Skin epidermis (tissue), 12 donors: ENCODE results near the gene COL15A1.

Experiments
- H3K27ac ChIP-seq, 21 experiments: fragments of 200-600 bp; sonication (generic) in 11 of 21; one replicate each; pipeline ENCODE4 v1.5.0; 2020; ENCODE audit warnings: mild to moderate bottlenecking in 3 of 21, inconsistent platforms in 2 of 21, moderate library complexity in 2 of 21
- H3K4me3 ChIP-seq, 7 experiments: fragments of 200-600 bp; sonication (generic) in 2 of 7; one replicate each; pipeline ENCODE4 v1.5.0; 2020; ENCODE audit warnings: inconsistent platforms in 2 of 7, mild to moderate bottlenecking in 2 of 7, moderate library complexity in 1 of 7

COL15A1 gene

DNA sequence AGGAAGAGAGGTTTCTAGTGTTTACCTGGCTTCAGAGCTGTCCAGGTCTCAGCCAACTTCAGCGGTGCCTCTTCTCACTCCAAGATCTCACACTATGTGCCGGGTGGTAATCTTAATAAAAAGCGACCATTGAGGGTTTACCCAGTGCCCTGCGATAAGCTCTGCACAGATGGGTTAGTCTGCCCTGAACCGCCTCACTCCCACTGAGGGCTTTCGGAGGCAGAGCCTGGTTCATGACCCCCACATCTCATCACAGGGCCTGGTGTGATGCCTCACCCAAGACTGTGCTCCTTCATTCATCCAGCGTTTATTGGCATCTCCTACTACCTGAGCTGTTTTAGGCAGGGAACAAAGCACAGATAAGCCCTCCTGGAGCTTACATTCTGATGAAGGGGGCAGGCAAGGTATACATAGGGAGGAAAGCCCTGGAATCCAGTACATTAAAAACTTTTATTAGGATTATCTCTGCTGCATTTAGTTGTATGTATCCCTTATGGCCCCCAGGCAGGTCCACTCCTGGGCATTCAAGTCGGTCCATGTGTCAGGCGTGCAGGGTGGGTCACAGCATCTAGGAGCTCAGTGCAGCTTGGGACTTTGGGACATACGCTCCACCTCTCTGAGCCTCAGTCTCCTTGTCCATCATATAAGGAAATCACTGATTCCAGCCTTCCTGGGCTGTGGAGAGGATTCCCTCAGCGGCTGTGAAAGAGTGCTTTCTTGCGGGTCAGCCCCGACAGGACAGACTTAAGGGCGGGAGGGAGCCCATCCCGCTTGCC lies 613 bp upstream of the COL15A1 start:
- H3K27ac ChIP-seq, result peak overlapping the region in 18 of 21 experiments; percentile 20 to 83 (median 72)
- peak overlapping the region; percentile 21 to 43 (median 38) for H3K4me3 ChIP-seq

DNA sequence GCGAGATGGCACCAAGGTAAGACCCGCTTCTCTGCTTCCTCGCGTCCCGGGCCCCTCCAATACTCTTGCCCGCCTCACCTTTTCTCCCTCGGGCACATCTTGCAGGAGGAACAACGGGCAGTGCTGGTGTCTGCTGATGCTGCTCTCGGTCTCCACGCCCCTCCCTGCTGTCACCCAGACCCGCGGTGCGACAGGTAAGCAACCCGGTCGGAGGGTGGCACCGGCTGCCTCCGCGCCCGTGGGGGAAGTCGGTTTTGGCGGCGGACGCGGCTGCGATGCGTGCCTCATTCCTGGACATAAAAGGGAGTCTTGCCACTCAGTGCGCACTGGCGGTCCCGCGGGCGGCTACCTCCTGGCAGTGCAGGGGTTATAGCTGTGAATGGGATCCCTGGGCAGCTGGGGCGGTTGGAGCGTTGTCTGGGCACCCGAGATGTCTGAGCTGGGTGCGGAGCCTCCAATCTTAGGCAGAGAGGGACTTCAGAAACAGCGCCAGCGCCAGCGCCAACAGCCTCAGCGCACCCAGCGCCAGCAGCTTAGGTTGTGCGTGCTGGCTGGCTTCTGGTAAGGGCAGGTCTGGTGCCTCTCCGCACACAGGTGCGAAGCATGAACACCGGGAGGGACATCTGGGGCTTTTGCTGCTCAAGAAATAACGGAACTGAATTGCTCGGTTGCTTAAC lies 488 bp downstream of the COL15A1 start:
- Histone ChIP-seq H3K4me3 (peak overlapping the region; percentile 21 to 43 (median 38)), H3K27ac (peak overlapping the region in 19 of 21 experiments; percentile 11 to 83 (median 72))

DNA sequence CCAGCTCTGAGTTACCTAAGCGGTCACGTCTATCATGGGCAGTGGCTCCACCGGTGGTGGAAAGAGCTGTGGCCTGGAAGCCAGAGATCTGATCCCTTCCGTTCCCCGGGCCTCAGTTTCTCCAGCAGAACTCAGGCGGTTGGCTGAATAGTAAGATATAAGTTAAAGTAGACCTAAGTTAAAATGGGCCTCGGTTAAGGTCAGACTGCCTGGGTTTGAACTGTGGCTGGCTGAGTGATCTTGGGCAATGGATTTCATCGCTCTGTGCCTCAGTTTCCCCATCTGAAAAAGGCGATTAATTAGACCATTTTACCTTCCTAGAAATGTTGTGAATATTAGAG lies 997 bp downstream of the COL15A1 start:
- Histone ChIP-seq H3K4me3 (peak overlapping the region; percentile 21 to 43 (median 38)), H3K27ac (peak overlapping the region in 17 of 21 experiments; percentile 20 to 83 (median 73))

DNA sequence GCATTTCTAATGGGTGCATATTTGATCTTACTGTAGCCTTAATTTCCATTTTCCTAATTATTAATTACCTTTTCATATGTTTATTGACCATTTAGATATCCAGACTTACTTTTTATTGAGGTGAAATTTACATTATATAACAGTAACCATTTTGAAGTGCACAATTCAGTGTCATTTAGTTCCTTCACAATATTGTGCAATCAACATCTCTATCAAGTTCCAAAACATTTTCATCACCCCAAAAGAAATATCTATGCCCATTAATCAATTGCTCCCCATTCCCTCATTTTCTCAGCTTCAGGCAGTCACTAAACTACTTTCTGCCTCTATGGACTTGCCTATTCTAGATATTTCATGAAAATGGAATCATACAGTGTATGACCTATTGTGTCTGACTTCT lies 5.9 kb downstream of the COL15A1 start:
- Histone ChIP-seq H3K4me3 (no peak overlapping the region), H3K27ac (no peak overlapping the region)

DNA sequence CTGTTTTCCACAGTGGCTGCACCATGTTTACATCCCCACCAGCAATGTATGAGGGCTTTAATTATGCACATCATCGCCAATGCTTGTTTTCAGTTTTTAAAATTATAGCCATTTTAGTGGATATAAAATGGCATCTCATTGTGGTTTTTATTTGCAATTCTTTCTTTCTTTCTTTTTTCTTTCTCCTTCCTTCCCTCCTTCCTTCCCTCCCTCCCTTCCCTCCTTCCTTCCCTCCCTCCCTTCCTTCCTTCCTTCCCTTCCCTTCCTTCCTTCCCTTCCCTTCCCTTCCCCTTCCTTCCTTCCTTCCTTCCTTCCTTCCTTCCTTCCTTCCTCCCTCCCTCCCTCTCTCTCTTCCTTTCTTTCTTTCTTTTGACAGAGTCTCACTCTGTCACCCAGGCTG lies 6.6 kb downstream of the COL15A1 start:
- H3K27ac ChIP-seq, result peak overlapping the region in 1 of 21 experiments; percentile 41

DNA sequence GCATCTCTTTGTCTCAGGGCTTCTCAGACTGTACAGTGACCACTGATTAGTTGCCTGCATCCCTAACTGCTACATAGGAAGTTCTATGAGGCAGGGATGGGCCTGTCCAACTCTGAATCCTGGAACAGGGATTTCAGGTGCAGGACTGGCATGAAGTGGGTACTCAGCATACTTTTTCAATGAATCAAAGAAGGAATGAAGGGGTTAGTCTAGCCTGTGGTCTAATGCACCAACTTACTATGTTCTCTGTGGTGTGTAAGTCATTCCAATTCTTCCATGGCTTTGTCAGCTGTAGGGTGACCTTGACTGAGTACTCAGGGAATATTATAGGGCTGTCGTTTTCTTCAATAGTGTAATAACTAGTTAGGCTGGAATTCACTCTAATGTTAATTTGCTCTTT lies 8.3 kb downstream of the COL15A1 start:
- no peak overlapping the region for H3K4me3 ChIP-seq

More for the DNA sequence above, 6.6 kb downstream of the COL15A1 start:
- no peak overlapping the region for H3K4me3 ChIP-seq

DNA sequence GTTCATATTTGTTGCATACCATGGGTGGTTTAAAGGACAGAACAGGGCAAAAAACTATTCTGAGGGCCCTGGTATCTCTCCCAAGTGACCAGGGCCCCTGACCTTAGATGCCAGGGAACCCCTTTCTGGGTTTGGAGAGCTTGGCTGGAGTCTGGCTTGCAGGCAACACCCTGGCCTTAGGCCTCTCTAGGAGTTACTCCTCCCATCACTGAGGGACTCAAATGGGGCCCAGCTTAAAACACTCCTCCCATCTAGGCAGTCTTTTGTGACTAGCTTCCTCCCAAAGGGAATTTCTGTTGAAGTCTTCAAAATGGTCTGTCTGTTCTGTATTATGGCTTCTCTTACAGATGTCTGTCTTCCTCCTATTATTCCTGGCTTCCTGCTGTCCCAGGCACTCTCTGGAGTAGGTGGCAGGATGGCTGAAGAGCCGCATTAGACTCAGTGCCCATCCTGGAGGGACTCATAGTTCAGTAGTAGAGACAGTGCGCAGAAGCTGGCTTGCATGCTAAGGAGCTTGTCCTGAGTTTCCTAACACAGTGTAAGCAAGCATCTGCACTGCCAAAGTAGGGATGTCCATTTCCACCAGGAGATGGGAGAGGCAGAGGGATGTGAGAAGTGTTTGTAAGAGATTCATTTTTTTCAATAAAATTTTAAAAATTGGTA lies 10.0 kb downstream of the COL15A1 start:
- H3K4me3 ChIP-seq, result no peak overlapping the region
- no peak overlapping the region for H3K27ac ChIP-seq

More for the DNA sequence above, 8.3 kb downstream of the COL15A1 start:
- no peak overlapping the region for H3K27ac ChIP-seq

DNA sequence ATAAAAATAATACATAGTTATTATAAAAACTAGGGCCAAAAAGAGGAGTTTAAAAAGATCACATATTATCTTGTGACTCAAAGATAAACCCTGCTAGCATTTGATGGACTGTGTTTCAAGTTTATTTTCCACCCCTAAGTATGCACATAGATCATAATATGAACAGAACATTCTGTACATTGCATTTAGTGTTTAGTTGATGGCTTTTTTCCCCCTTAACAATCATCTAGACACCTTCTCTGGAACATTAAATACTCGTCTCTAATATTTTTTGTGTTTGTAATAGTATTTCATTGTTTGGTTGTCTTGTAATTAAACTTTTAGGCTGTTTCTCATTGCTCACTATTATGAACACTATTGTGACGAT lies 10.5 kb downstream of the COL15A1 start:
- H3K27ac ChIP-seq, result no peak overlapping the region

DNA sequence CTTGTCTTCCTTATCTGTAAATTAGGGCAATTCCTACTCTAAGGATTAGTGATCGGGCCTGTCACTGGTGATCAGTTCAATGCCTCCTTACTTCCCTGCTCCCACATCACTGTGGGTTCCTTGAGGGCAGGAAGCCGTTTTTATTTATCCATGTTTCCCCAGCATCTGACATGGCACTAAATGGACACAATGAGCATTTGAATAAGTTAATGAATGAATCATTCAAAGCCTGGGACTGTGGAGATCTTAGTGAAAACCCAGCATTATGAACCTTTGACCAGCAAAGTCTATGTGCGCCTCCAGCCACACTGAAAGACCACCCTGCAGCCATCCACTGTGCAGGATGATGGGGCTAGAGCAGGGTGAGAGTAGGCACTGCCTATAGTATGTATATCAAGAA lies 11.6 kb downstream of the COL15A1 start:
- H3K4me3 ChIP-seq, result no peak overlapping the region
- H3K27ac ChIP-seq, result no peak overlapping the region

More for the DNA sequence above, 10.5 kb downstream of the COL15A1 start:
- no peak overlapping the region for H3K4me3 ChIP-seq

DNA sequence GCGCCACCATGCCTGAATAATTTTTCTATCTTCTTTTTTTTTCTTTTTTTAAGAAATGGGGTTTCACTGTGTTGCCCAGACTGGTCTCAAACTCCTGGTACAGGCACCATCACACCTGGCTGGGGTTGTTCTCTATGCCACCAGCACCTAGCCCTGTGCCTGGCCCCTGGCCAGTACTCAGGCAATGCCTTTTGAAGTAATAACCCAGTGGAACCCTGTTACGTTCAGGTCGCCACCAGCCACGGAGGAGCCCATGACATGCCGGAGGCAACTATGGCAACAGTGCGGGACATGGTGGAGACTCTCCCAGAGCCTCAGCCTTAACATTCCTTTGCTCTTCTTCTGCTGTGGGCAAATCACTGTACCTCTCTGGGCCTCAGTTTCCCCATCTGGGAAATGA lies 14.1 kb downstream of the COL15A1 start:
- Histone ChIP-seq H3K27ac (peak overlapping the region in 14 of 21 experiments; percentile 12 to 66 (median 44)), H3K4me3 (no peak overlapping the region)

DNA sequence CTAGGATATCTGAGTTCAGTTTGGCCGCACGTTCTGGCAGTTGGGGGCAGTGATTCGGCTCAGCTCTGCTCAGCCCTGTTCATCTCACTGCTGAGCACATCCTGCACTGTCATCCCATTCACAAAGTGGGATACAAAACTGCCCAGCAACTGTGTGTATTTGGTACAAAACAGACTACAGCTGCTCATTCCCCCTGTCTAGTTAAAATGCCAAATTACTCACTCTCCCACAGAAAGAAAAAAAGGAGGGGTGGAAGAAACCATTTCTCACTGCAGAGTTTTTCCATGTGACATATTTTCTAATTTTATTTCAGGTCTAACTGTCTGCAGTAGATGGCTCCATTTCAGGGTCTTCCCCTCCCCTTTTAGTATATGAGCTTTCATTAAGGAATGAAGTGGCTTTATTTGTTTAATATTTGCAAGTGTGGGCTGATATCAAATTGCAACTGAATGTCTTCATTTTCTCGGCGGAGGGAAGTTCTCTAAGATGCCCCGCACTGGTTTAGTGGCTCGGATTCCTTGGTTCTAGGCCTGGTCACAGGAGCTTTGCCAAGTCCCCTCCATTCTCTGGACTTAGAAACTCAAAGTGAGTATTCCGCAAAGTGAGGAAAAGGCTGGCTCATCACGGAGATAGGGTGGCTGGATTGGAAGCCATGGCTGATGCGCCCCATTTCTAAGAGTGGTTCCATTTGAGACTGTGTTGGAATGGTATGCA lies 14.7 kb downstream of the COL15A1 start:
- Histone ChIP-seq H3K4me3 (no peak overlapping the region), H3K27ac (peak overlapping the region in 12 of 21 experiments; percentile 12 to 73 (median 46))

DNA sequence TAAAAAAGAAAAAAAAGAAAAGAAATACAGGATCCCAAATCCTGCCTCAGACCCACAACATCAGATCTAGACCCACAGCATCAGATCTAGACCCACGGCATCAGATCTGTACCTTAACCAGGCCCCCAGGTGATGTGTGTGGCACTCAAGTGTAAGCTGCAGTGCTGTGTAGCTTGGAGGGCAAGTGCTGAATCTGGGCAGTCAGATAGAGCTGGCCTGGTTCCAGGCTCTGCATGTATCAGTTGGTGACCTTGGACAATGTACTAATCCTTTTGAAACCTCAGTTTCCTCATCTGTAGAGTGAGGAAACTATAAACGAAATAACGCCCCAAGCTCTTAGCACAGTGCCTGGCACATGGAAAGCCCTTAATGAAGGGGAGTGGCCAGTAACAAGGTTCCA lies 16.7 kb downstream of the COL15A1 start:
- H3K27ac ChIP-seq, result no peak overlapping the region

DNA sequence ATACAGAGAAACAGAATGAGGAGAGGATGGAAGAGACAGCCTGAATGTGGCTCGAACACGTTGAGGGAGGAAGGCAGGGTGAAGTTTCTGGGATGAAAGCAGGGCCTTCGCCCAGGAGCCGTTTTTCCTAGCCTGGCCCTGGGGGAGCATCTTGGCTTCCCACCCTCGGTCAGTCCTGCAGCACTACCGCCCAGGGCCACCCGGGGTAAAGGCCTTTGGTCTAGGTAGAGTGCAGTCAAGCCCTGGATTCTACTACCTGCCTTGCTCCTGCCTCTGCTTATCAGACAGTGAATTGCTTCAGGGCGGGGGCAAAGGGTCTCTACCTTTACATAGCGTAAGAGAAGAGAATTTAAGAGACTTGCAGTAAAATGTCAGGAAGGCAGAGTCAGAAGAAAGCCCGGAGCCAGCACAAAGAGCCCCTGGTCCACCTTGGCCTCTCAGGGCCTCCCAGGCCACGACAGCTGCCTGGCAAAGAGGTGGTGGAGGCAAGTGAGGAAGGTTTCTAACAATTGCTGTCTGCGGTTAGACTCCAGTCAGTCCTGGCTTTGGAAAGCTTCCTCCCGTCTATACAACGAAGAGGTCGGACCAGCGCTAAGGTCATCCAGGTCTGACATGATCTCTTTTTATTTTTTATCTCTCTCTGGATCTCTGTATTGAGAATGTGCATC lies 17.9 kb downstream of the COL15A1 start:
- no peak overlapping the region for H3K4me3 ChIP-seq
- peak overlapping the region in 7 of 21 experiments; percentile 16 to 53 (median 31) for H3K27ac ChIP-seq

More for the DNA sequence above, 16.7 kb downstream of the COL15A1 start:
- H3K4me3 ChIP-seq, result no peak overlapping the region

DNA sequence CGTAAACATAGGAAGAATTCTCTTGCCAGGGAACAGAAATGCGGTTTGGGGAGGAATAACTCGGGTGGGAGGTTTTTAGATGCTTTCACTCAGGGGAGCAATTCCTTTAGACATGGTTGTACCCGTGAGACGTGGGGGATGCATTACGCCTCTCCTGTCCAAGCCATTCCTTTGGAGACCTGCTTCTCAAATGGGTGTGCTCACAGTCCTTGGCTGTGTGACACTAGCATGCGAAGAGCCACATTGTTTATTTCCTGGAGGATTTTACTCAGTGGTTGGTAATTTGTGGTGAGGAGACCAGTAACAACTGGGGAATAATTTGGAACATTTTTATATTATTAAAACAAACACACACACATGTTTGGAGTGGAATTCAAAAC lies 18.5 kb downstream of the COL15A1 start:
- Histone ChIP-seq H3K27ac (peak overlapping the region in 7 of 21 experiments; percentile 16 to 53 (median 31)), H3K4me3 (no peak overlapping the region)

DNA sequence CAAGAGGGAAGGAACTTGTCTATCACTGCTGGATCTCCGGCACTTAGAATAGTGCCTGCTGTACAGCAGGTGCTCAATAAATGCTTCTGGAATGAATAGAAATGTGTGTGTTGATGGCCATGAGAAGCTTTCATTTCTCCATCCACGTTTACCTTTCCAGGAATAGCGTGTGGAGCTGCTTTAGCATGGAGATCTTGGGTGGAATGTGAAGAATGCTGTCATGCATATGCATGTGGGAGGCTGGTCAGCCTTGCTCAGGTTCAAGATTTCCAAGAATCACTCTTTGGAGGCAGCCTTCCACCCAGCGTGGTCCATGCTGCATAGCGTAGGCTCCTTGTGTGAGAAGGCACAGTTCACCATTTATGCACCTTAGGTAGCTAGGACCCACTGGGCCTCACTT lies 19.2 kb downstream of the COL15A1 start:
- Histone ChIP-seq H3K27ac (no peak overlapping the region), H3K4me3 (no peak overlapping the region)

DNA sequence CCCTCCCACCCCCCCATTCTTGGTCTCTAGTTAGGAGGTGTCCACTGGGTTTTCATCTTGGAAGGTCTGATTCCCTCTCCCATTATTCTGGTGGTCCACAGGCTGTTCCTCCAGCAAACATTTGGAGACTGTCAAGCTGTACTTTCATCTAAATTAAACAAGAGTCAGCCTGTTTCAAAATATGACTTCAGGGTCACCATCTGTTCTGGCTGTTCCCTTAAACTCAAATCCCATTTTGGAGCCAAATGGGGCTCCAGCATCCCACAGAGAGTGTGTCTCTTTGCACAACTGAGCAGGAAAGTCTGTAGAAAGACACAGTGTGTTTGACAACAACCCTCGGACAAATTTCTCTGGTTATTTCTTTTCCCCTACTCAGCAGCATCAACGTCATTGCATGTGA lies 20.5 kb downstream of the COL15A1 start:
- peak overlapping the region in 1 of 21 experiments; percentile 26 for H3K27ac ChIP-seq

DNA sequence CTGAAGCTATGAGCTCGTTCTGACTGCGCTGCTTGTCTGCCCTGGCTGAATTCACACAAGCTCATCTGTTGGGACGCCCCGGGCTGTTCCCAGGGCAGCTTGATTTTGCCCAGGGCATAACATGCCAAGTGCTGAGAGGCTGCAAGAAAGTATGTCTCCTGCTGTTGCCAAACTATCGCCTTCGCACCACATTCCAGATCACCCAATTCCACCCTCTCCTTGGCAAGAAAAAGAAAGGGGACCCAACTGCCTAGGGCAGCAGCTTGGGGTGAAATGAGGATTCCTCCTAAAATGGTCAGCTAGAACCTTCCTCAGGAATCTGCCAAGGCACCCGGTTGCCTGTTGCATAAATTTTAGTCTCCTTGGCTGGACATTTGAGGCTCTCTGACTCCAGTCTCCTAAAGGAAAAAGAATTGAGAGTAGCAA lies 21.2 kb downstream of the COL15A1 start:
- Histone ChIP-seq H3K27ac (peak overlapping the region in 1 of 21 experiments; percentile 49), H3K4me3 (no peak overlapping the region)

More for the DNA sequence above, 20.5 kb downstream of the COL15A1 start:
- H3K4me3 ChIP-seq, result no peak overlapping the region

DNA sequence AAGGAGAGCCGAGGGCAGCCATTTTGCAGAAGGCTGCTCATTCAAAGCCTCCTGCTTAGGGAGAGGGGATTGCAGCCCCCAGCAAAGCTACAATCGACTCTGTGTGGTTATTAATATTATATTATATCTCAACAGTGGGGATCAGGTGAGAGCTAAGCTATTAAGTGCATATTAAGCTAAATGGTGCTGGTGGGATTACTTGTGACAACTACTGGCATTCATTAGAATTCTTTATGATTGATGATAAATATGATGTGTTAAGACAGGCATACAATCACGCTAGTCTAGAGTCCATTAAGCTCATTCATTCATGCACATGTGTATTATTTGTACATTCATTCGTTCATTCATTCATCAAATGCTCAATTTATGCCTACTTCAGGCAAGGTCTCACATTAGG lies 23.0 kb downstream of the COL15A1 start:
- Histone ChIP-seq H3K27ac (no peak overlapping the region), H3K4me3 (no peak overlapping the region)

DNA sequence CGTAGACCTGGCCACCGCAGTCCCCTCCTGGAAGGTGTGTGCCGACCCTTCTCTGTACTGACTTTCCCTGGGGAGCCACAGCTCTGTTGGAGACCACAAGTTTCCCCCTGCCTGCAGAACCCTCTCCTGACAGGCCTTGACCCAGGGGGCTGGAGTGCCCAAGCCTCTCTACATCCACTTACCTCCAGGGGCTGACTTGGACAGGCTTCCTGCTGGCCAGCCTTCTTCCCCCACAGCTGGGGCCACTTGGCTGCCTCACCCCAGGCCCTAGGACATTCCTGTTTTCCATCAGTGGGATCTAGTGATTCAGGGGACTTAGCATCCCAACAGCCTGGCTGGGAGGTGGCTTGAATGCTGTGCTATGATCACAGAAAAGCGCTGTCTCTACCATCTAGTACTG lies 23.6 kb downstream of the COL15A1 start:
- H3K4me3 ChIP-seq, result no peak overlapping the region
- no peak overlapping the region for H3K27ac ChIP-seq
